ENCODE results near the gene MAGT1. TPM values are rescaled to one million over a fixed set of nuclear protein-coding genes. Genes with fewer than 3 reads are reported as not detected.
A peak's percentile ranks its signal among the peaks of the same experiment; 100 is the strongest.

MAGT1 gene
- total and polyA plus RNA-seq, 2 donors from 2014 or later, result 36.5 to 86.8 TPM

- intact Hi-C loops (cut with DNase I), result no loop called here
- no peak for TF ChIP-seq CTCF (IDR thresholded peaks at IDR 0.05; ENCODE audit: borderline replicate concordance, extremely low read depth, insufficient read depth)
- Histone ChIP-seq H3K27me3 (ENCODE audit: control insufficient read depth, insufficient read depth, low read length) (no peaks in the 10 kb centered on the region), H3K36me3 (ENCODE audit: control insufficient read depth in 2 of 3, insufficient read depth in 3 of 3, low read length in 3 of 3) (no peaks in the 10 kb centered on the region), H3K9ac (ENCODE audit: low read length in 3 of 3) (peak within 1 kb of the TSS; percentile 46 to 93 (median 48)), H3K9me3 (ENCODE audit: control insufficient read depth in 2 of 3, insufficient read depth in 1 of 3, low read length in 3 of 3) (no peaks in the 10 kb centered on the region), H3K4me3 (ENCODE audit: low read length in 3 of 3) (peak within 1 kb of the TSS; percentile 61 to 82 (median 76)), H3K27ac (ENCODE audit: low read depth in 2 of 2, low read length in 2 of 2) (peak within 1 kb of the TSS; percentile 84 to 94), H3K4me1 (ENCODE audit: control insufficient read depth in 2 of 3, insufficient read depth in 2 of 3, low read depth in 1 of 3, low read length in 3 of 3) (peaks cover 0 to 2% (median 0%) of the 10 kb centered on the region in 3 donors)
- DNase-seq (peak; percentile 77 to 94 (median 85)), FAIRE-seq (no peak)
These were observed 109.5 kb downstream of the MAGT1 start, which contains the start of gene ATRX for GRCh38 chrX:77785486-77786364. ATRX (minus strand) TSS chrX:77786216; CDS start chrX:77786001, 215 bp downstream.

GRCh38 chrX:77779695-77780094 is 115.5 kb downstream of the MAGT1 start:
- H3K27ac ChIP-seq (ENCODE audit: low read depth in 2 of 2, low read length in 2 of 2), result no peak overlapping the region
- H3K9ac ChIP-seq (ENCODE audit: low read length in 3 of 3), result no peak overlapping the region
- TF ChIP-seq CTCF (IDR thresholded peaks at IDR 0.05; ENCODE audit: borderline replicate concordance, extremely low read depth, insufficient read depth), result no peak
- no peaks in the 10 kb centered on the region for H3K9me3 ChIP-seq (ENCODE audit: control insufficient read depth in 2 of 3, insufficient read depth in 1 of 3, low read length in 3 of 3)
- FAIRE-seq, result no peak
- peaks cover 0 to 2% (median 0%) of the 10 kb centered on the region in 3 donors for H3K4me1 ChIP-seq (ENCODE audit: control insufficient read depth in 2 of 3, insufficient read depth in 2 of 3, low read depth in 1 of 3, low read length in 3 of 3)
- DNase-seq, result no peak
- H3K27me3 ChIP-seq (ENCODE audit: control insufficient read depth, insufficient read depth, low read length), result no peaks in the 10 kb centered on the region
- no peak overlapping the region for H3K4me3 ChIP-seq (ENCODE audit: low read length in 3 of 3)
- intact Hi-C loops (cut with DNase I), result no loop called here
- no peaks in the 10 kb centered on the region for H3K36me3 ChIP-seq (ENCODE audit: control insufficient read depth in 2 of 3, insufficient read depth in 3 of 3, low read length in 3 of 3)

- no peak for DNase-seq
These were observed 118.6 kb downstream of the MAGT1 start for GRCh38 chrX:77776659-77777058.

More at GRCh38 chrX:77776659-77777058, 118.6 kb downstream of the MAGT1 start:
- no peaks in the 10 kb centered on the region for H3K36me3 ChIP-seq (ENCODE audit: control insufficient read depth in 2 of 3, insufficient read depth in 3 of 3, low read length in 3 of 3)
- H3K9me3 ChIP-seq (ENCODE audit: control insufficient read depth in 2 of 3, insufficient read depth in 1 of 3, low read length in 3 of 3), result no peaks in the 10 kb centered on the region
- no peak overlapping the region for H3K4me3 ChIP-seq (ENCODE audit: low read length in 3 of 3)
- no peak overlapping the region for H3K27ac ChIP-seq (ENCODE audit: low read depth in 2 of 2, low read length in 2 of 2)
- no peak for TF ChIP-seq CTCF (IDR thresholded peaks at IDR 0.05; ENCODE audit: borderline replicate concordance, extremely low read depth, insufficient read depth)
- no peaks in the 10 kb centered on the region for H3K27me3 ChIP-seq (ENCODE audit: control insufficient read depth, insufficient read depth, low read length)
- no peaks in the 10 kb centered on the region for H3K4me1 ChIP-seq (ENCODE audit: control insufficient read depth in 2 of 3, insufficient read depth in 2 of 3, low read depth in 1 of 3, low read length in 3 of 3)
- H3K9ac ChIP-seq (ENCODE audit: low read length in 3 of 3), result no peak overlapping the region
- intact Hi-C loops (cut with DNase I), result no loop called here
- no peak for FAIRE-seq

Other genes starting within 250 kb of the MAGT1 start
- gene ATRX, start 109.2 kb downstream of the MAGT1 start, total RNA-seq, result 93.5 TPM
- 6.0 TPM for gene ATRX, start 109.2 kb downstream of the MAGT1 start, polyA plus RNA-seq (ENCODE audit: insufficient read depth, low read depth, low replicate concordance)
- 233 TPM for gene COX7B, start 4.0 kb upstream of the MAGT1 start, total RNA-seq
- gene COX7B, start 4.0 kb upstream of the MAGT1 start, polyA plus RNA-seq (ENCODE audit: insufficient read depth, low read depth, low replicate concordance), result 1,977 TPM
- gene ATP7A, start 15.3 kb upstream of the MAGT1 start, total RNA-seq, result 11.9 TPM
- gene ATP7A, start 15.3 kb upstream of the MAGT1 start, polyA plus RNA-seq (ENCODE audit: insufficient read depth, low read depth, low replicate concordance), result 1.9 TPM
- not detected for gene PGAM4, start 74.2 kb upstream of the MAGT1 start, total RNA-seq
- gene PGAM4, start 74.2 kb upstream of the MAGT1 start, polyA plus RNA-seq (ENCODE audit: insufficient read depth, low read depth, low replicate concordance), result not detected
- gene PGK1, start 208.8 kb upstream of the MAGT1 start, total RNA-seq, result 356 TPM
- gene PGK1, start 208.8 kb upstream of the MAGT1 start, polyA plus RNA-seq (ENCODE audit: insufficient read depth, low read depth, low replicate concordance), result 471 TPM
- gene TAF9B, start 244.2 kb upstream of the MAGT1 start, total RNA-seq, result 23.3 TPM
- 14.0 TPM for gene TAF9B, start 244.2 kb upstream of the MAGT1 start, polyA plus RNA-seq (ENCODE audit: insufficient read depth, low read depth, low replicate concordance)

All from kidney (tissue), 14 donors.